ENCODE measurements around the gene SMIM10L1.

DNA sequence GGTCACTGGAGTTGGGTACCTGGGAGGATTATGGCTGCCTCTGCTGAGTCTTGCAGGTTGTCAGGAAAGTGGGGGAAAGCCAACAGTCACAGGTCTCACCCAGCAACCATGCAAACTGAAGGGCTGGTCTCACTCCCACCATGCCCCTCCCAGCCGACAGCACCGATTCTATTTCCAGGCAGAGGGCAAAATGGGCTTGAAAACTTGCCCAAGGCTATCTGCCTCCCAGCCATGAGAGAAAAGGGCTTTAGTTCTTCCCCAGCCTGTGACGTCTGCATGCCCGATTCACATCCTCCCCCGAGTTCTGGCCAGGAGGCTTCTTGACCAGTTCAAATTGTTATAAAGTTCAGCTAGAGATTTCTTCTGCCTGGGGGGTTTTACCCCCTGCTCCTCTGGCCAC, 26.7 kb upstream of the SMIM10L1 start:
- TF ChIP-seq, protein P1, sequence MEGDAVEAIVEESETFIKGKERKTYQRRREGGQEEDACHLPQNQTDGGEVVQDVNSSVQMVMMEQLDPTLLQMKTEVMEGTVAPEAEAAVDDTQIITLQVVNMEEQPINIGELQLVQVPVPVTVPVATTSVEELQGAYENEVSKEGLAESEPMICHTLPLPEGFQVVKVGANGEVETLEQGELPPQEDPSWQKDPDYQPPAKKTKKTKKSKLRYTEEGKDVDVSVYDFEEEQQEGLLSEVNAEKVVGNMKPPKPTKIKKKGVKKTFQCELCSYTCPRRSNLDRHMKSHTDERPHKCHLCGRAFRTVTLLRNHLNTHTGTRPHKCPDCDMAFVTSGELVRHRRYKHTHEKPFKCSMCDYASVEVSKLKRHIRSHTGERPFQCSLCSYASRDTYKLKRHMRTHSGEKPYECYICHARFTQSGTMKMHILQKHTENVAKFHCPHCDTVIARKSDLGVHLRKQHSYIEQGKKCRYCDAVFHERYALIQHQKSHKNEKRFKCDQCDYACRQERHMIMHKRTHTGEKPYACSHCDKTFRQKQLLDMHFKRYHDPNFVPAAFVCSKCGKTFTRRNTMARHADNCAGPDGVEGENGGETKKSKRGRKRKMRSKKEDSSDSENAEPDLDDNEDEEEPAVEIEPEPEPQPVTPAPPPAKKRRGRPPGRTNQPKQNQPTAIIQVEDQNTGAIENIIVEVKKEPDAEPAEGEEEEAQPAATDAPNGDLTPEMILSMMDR (IDR thresholded peaks at IDR 0.05; ENCODE audit: low read depth, low read length): no peak
- no peak for TF ChIP-seq EZH2phosphoT487 (IDR thresholded peaks at IDR 0.05; ENCODE audit: low read depth)
